IMR-90 (cell line): ENCODE data around the gene PLA2G3.

ENCODE experiments used
- CEBPB ChIP-seq: IDR thresholded peaks from 2 replicates; pipeline ENCODE4 v1.6.1; 2012; ENCODE audit warnings: low read depth, low read length, improper control_type of control experiment
- MAFK ChIP-seq: IDR thresholded peaks from 2 replicates; pipeline ENCODE4 v1.6.1; 2012; ENCODE audit warnings: low read depth, low read length, improper control_type of control experiment
- POLR2A ChIP-seq: IDR thresholded peaks from 2 replicates; pipeline ENCODE4 v1.6.1; 2012; ENCODE audit warnings: mild to moderate bottlenecking, low read depth, low read length
- SMC3 ChIP-seq: fragments of 150-350 bp; IDR thresholded peaks from 2 replicates; pipeline ENCODE4 v1.6.1; 2016; ENCODE audit warnings: low read depth, mild to moderate bottlenecking, antibody characterized with exemption, low read length, moderate library complexity

DNA sequence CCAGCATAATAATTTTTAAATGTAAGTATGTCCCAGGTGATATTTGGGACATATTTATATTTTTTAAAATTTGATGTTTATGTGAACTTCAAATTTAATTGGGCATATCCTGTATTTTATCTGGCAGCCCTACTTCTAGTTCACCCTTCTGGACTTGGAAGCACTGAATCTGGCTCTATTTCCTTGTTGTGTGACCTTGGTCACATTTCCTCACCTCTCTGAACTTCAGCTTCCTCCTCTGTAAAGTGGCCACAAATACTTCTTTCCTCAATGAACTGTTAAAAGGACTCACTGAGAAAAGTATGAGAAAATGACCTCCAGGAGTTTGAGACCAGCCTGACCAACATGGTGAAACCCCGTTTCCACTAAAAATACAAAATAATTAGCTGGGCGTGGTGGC is 11.6 kb upstream of the PLA2G3 start:
- no peak for TF ChIP-seq SMC3
- TF ChIP-seq CEBPB, result no peak
- TF ChIP-seq MAFK, result no peak
- TF ChIP-seq POLR2A, result no peak
